Measurements from ENCODE around the gene ZDHHC17.
A peak's percentile ranks its signal among the peaks of the same experiment; 100 is the strongest.
"Not testable (repeated sequence)": the region's sequence is repeated elsewhere in the genome, so short reads cannot be mapped to it uniquely, and the experiment has no call there.

The ZDHHC17 gene

DNA sequence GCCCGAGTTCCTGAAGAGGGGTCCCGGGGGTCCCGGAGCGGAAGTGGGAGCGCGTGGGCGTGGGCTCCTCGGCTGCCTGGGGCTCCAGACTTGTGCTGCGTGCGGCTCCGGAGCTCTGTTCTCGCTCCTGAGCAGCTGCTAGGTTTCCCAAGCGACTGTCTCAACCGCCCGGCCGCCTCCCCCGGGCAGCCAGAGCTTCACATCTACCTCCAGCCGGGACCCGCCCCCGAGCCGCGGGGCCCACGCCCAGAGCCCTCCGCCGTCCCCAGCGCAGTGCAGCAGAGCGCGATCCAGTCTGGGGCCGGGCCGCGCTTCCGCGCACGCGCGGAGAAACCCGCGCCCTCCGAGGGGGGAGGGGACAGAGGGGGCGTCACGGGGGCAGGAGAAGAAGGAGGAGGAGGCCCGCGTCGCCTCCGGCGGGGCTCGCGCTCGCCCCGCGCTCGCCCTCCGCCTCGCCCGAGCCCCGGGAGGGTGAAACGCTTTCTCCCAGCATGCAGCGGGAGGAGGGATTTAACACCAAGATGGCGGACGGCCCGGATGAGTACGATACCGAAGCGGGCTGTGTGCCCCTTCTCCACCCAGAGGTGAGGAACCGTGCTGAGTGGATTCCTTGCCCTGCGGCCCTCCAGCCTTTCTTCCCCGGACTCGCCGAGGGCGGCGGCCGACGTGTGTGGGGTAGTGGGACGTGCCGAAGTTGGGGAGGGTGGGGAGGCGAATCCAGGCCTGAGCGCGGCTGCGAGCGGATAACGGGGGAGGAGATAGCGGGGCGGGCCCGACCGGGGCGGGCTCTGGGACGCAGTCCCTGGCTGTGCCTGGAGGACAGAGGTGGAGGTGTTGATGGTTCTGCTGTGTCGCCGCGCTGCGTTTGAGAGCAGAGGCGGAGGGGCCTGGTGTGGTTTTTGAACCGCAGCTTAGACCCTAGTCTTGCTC lies at the start of gene ZDHHC17:
TSS of gene ZDHHC17 (plus strand) at position 370 of the 930 bp plus-strand sequence. CDS start at position 492, 122 bp downstream.
- peak; percentile 87 for DNase-seq (ENCODE audit: low read depth)

- no peak for DNase-seq (ENCODE audit: low read depth)
These were observed 49.5 kb upstream of the ZDHHC17 start for GRCh38 chr12:76714415-76714814.

GRCh38 chr12:76714861-76715260 lies 49.1 kb upstream of the ZDHHC17 start:
- no peak for DNase-seq (ENCODE audit: low read depth)

GRCh38 chr12:76715332-76715731 lies 48.6 kb upstream of the ZDHHC17 start:
- no peak for DNase-seq (ENCODE audit: low read depth)

DNA sequence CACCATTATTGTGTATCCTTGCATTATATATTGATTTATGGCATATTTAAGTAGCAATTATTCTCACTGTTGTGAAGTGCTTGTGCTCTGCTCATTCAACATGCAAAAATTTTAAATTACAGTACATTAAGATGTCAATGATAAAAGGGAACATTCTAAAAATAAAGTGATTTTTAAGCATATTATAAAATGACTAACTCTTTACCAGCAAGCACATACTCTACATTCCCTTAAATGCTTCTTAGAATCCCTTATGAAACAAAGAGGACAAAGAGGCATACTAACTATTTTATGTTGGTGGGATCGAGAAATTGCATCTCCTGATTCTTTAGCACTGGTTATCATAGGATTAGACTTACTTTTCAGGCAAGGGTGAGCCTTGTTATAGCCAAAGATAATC lies 46.6 kb upstream of the ZDHHC17 start:
- DNase-seq (ENCODE audit: low read depth), result no peak

DNA sequence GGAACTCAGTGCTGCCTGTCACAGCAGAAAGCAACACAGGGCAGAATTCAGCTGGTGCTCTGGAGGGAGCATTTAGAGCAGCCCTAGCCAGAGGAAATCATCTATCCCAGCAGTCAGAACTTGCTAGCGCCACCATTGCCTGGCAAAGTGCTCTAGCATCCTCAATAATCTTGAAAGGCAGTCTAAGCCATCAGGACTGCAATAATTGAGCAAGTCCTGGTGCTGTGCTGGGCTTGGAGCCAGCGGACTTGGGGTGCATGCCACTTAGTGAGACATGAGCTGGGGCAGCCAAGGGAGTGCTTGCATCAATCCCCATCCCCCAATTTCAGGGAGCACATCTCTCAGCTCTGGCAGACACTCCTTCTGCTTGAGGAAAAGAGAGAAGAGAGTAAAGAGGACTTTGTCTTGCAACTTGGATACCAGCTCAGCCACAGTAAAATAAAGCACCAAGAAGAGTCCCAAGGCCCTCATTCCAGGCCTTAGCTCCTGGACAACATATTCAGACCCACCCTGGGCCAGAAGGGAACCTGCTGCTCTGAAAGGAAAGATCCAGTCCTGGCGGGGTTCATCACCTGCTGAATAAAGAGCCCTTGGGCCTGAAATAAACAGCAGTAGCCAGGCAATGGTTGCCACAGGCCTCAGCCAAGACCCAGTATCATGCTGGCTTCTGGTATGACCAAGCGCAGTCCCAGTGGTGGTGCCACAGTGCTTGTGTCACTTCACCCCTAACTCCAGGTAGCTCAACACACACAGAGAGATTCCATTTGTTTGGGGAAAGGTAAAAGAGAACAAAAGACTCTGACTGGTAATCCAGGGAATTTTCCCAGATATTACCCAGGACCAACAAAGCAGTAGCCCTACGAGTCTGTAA lies 44.5 kb upstream of the ZDHHC17 start:
- no peak for DNase-seq (ENCODE audit: low read depth)

- DNase-seq (ENCODE audit: low read depth), result no peak
These were observed 43.8 kb upstream of the ZDHHC17 start for GRCh38 chr12:76720068-76720467.

DNA sequence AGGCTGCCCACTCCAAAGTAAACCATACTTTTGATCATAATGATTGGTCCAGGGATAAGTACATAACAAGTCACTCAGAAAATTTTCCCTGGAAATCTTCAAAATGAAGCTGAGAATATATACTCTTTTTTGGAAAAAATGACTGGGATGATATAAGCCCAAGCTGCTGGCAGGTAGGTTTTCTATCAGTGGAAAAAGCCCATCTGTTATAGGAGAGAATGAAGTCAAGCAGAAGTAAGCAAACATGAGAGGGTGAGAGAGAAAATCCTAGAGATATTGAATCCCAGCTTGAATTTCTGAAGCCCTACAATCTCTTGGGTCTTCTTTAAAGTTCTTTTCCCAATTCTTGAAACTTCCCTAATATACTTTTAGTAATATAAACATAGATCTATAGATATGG lies 37.3 kb upstream of the ZDHHC17 start:
- DNase-seq (ENCODE audit: low read depth), result no peak

DNA sequence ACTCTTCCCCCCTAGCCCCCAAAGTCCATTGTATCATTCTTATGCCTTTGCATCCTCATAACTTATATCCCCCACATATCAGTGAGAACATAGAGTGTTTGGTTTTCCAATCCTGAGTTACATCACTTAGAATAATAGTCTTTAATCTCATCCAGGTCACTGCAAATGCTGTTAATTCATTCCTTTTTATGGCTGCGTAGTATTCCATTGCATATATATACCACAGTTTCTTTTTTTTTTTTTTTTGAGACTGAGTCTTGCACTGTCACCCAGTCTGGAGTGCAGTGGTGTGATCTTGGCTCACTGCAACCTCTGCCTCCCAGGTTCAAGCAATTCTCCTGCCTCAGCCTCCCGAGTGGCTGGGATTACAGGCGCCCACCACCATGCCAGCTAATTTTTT lies 31.7 kb upstream of the ZDHHC17 start:
- DNase-seq (ENCODE audit: low read depth), result not testable (repeated sequence)

GRCh38 chr12:76737689-76738088 lies 26.2 kb upstream of the ZDHHC17 start:
- not testable (repeated sequence) for DNase-seq (ENCODE audit: low read depth)

- no peak for DNase-seq (ENCODE audit: low read depth)
These were observed 24.9 kb upstream of the ZDHHC17 start for GRCh38 chr12:76738824-76739579.

DNA sequence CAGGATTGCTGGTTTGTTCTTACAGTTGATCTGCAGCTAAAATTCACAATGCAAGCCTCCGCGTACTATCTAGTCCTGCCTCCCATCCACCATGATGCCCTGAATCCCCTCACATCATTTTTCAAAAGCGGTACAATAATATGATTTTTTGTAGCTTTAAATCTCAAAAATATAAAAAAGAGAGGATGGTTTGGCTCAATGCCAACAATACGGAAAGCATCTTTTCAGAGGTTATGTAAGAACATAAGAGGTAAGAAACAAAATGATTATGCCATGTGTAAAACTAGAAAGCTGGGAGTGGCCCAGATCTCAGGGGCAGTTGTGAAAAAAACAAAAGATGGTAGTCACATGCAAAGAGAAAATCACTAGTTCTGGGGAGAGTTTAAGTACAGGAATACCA lies 24.0 kb upstream of the ZDHHC17 start:
- no peak for DNase-seq (ENCODE audit: low read depth)

DNA sequence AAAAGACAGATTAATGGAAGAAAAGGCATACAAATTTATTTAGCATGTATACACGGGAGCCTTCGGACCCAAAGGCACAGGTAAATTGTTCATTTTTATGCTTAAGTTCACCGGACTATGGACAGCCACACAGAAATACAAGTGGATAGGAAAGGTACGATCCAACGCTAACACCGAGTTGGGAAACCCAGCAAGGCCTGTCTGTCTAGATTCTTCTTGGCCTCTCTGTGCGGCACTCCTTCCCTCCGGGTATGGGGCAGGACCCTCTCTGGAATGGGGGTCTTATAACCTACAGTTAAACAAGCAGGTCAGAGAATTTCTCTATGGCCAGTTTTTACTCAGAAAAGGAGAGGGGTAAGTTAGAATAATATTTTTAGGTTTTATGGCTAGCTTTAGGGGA lies 23.4 kb upstream of the ZDHHC17 start:
- DNase-seq (ENCODE audit: low read depth), result no peak

- no peak for DNase-seq (ENCODE audit: low read depth)
These were observed 18.6 kb upstream of the ZDHHC17 start for GRCh38 chr12:76745343-76745742.

GRCh38 chr12:76746516-76746915 lies 17.4 kb upstream of the ZDHHC17 start:
- no peak for DNase-seq (ENCODE audit: low read depth)

DNA sequence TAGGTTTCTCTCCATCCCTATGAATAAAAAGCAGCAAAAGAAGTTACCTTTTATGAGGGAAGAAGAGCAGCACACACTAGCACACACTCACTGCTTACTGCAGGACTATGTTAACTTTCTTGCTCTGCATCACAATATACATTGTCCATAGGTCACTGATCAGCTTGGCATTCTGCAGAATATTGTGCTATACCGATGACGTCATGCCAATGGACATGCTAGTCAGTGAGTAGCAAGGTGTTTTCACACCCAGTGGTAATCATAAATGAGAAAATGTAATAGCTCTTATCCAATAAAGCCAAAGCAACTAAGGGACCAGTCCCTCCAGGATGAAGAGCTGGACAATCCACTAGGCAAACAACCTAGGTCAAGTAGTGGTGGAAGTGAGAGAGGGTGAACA lies 16.7 kb upstream of the ZDHHC17 start:
- DNase-seq (ENCODE audit: low read depth), result no peak

- no peak for DNase-seq (ENCODE audit: low read depth)
These were observed 8.0 kb upstream of the ZDHHC17 start for GRCh38 chr12:76755829-76756379.

DNA sequence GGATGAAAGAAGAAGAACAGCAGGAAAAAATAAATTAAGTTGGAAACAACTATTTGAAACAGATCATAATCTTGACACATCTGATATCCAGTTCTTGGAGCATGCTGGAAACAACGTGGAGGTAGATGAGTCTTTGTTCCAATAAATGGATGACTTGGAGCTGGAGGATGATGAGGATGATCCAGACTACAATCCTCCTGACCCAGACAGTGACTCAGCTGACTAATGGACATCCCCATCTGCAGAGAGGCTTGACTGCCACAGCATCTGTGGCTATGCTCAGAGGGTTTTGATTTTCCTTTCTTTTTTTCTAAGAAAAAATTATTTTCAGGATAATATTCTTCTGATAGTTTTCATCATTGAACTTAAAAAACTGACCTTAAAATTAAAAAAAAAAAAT lies 6.2 kb upstream of the ZDHHC17 start:
- no peak for DNase-seq (ENCODE audit: low read depth)

DNA sequence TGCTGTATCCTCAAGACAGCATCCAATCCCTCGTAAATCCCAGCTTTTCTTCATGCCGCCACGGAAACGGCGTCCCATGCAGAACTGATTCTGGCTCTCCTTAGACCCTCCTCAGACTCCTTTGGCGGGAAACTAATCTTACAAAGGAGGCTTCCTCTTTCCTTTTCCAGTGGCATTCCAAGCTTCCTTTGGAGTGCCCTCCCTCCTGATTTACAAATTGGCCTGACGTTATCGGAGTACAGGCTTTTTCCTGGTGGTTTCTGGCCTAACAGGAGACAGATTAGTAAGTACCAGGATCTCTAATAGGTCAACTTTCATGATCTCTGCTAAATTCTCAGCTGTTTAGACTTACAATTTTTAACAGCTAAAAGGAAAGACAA lies 1.3 kb upstream of the ZDHHC17 start:
- no peak for DNase-seq (ENCODE audit: low read depth)

GRCh38 chr12:76764856-76765255 lies 941 bp downstream of the ZDHHC17 start:
- no peak for DNase-seq (ENCODE audit: low read depth)

GRCh38 chr12:76765598-76765997 lies 1.7 kb downstream of the ZDHHC17 start:
- DNase-seq (ENCODE audit: low read depth), result no peak

- DNase-seq (ENCODE audit: low read depth), result no peak
These were observed 2.2 kb downstream of the ZDHHC17 start for GRCh38 chr12:76766161-76766560.
